ENCODE measurements around the gene RABGAP1L.
"Not testable (repeated sequence)": the region's sequence is repeated elsewhere in the genome, so short reads cannot be mapped to it uniquely, and the experiment has no call there.

GRCh38 chr1:174144397-174144783 lies 14.9 kb upstream of the RABGAP1L start:
- TF ChIP-seq CTCF, EP300, POLR2A (IDR thresholded peaks at IDR 0.05): not testable (repeated sequence)
